Kidney tubule cell (primary cell): ENCODE data around the gene TMEM255B.
"Not testable (repeated sequence)": the region's sequence is repeated elsewhere in the genome, so short reads cannot be mapped to it uniquely, and the experiment has no call there.

Experiments
- DNase-seq: peaks from one replicate; pipeline ENCODE4 v3.0.0-alpha.2; 2018; ENCODE audit warnings: low spot score

The TMEM255B gene

DNA sequence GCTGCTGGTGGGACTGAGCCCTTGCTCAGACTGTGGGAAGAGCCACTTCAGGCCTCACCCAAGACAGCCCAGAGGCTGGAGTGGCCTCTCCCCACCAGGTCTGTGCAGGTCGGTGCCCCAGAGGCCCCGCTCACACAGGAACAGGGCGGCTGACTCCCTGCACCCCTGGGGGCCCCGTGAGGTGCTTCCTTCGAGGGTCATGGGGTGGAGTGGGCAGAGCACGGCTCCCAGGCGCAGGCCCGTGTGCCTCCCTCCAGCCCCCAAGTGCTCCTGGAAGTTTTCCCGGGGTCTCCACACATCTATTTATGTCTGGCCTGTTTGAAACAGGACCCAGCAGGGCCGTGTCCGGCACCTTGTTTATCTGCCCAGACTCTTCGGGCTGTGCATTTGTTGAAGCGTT lies 9.5 kb upstream of the TMEM255B start:
- no peak for DNase-seq

DNA sequence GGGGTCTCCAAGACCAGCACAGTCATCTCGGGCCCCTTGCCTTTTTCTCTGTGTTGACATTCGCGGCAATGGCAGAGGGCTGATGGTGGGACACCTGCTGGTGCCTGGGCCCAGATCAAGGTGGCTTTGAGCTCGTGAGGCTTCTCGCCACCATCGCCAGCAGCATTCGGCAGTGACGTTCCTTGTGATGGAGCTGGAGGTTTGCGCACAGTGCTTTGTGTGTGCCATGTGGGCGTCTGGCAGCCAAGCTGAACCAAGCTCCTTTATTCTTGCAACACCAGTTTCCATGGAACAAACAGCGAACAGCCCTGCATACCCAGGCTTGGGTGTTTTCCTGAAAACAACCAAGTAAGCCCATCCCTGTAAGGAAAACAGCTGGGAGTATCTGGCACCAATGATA lies 9.1 kb upstream of the TMEM255B start:
- no peak for DNase-seq

DNA sequence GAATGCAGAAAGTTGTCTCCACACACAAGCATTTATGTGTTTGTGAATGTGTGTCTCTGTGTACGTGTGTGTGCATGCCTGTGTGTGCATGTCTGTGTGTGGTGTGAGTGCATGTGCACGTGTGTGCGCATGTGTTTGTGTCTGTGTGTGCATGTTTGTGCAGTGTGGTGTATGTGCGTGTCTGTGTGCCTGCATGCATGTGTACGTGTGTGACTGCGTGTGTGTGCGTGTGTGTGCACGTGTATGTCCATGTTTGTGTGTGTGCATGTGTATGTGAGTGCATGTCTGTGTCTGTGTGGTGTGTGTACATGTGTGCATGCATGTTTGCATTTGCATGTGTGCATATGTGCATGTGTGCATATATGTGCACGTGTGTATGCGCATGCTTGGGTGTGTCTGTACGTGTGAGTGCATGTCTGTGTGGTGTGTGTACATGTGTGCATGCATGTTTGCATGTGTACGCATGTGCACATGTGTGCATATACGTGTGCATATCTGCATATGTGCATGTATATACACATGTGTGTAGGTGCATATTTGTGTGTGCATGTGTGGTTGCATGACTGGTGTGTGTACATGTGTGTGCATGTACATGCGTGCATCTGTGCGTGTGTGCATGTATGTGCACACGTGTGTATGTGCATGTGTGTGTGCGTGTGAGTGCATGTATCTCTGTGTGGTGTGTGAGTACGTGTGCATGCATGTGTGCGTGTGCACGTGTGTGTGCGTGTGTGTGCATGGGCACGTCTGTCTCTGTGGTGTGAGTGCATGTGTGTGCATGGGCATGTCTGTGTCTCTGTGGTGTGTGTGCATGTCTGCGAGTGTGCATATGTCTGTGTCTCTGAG lies 8.2 kb upstream of the TMEM255B start:
- no peak for DNase-seq

DNA sequence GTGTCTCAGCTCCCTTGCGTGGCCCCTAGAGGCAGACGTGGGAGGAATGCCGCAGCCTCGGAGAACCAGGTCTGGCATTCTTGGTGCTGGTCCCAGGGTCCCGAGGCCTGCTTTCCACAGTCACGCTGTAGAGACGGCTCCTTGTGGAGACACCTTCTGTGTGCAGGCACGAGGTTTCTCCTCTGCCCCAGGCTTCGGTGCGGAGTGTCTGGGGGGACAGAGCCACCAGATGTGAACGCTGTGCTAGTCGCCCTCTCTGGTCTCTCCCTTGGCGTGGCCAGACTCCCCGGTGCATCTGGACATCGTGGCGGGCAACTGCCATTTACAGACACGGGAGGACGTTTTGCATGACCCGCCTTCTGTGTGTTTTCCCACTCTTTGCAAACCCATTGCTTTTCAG lies 7.5 kb upstream of the TMEM255B start:
- DNase-seq = no peak

DNA sequence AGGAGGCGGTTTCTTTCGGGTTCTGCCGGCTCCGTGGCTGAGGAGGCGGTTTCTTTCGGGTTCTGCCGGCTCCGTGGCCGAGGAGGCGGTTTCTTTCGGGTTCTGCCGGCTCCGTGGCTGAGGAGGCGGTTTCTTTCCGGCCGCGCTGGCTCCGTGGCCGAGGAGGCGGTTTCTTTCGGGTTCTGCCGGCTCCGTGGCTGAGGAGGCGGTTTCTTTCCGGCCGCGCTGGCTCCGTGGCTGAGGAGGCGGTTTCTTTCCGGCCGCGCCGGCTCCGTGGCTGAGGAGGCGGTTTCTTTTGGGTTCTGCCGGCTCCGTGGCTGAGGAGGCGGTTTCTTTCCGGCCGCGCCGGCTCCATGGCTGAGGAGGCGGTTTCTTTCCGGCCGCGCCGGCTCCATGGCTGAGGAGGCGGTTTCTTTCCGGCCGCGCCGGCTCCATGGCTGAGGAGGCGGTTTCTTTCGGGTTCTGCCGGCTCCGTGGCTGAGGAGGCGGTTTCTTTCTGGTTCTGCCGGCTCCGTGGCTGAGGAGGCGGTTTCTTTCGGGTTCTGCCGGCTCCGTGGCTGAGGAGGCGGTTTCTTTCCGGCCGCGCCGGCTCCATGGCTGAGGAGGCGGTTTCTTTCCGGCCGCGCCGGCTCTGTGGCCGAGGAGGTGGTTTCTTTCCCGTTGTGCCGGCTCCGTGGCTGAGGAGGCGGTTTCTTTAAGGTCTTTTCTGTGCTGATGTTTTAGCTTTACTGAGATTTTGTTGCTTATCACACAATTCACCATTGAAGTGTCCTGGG lies 6.6 kb upstream of the TMEM255B start:
- DNase-seq = not testable (repeated sequence)

DNA sequence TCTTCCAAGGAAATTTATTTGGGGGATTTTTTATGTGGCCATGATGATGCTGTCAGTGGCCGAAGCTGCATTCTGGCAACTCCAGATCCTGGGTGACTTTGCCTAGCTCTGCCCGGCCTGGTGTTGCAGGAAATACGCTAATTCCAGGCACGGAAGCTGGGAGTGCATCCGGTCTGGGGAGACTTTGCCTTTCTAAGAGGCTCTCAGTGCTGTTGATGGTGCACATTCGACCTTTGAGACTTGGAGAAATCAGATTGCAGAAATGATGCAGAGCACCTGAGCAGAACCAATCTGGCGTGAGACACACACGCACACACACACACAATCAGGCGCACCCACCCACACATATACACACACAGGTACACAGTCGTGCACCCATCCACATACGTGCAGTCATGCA lies 5.9 kb upstream of the TMEM255B start:
- no peak for DNase-seq

DNA sequence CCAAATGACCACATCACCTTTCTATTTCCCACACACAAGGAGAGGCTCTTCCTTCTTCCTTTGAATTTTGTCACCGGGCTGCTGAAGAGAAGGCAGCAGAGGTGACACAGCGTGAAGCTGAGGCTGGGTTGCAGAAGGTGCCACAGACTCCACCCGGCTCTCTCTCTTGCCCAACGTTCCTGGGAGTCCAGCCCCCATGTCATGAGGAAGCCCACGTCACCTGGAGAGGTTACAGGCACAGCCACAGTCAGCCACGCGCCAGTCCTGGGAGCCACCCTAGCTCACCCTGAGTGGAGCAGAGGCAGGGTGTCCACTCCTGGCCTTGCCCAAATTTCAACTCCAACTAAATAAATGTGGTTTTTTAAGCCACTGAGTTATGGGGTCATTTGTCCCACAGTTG lies 4.8 kb upstream of the TMEM255B start:
- no peak for DNase-seq

DNA sequence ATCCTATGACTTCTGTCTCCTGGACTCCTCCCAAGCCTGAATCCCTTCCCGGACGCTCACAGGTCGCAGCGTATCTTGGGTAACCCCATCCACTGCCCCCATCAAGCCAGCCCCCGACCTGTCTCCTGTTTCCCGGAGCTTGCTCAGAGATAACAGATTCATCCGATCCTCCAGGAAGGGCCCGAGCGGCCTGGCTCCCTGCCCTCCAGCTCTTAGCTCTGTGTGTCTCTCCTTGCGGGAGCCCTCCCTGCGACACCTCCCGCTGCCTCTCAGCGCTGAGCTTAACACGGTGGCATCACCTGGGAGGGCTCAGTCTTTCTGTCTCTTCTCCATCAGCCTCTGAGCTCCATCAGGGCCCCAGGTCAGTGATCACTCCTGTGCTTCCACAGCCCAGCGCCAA lies 4.3 kb upstream of the TMEM255B start:
- no peak for DNase-seq

DNA sequence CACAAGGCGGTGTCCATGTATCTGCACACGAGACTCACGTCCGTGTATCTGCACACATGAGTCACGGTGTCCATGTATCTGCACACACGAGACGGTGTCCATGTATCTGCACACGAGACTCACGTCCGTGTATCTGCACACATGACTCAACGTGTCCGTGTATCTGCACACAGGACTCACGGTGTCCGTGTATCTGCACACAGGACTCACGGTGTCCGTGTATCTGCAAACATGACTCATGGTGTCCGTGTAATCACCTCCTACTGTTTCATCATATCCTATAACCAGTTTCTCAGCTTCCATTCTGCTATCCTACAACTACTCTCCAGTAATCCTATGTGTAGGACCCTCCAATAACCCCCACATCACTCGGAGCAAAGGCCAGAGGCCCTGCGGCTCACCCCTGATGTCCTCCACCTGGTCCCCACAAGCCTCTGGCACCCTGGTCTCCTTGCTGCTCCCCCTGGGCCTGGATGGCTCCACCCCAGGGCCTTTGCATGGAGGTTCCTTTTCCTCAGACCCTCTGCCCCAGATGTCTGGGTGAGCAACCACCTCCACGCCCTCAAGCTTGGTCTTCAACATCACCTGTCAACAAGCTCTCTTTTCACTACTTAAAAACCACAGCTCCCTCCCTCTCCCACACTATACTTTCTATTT lies 2.5 kb upstream of the TMEM255B start:
- DNase-seq = no peak

DNA sequence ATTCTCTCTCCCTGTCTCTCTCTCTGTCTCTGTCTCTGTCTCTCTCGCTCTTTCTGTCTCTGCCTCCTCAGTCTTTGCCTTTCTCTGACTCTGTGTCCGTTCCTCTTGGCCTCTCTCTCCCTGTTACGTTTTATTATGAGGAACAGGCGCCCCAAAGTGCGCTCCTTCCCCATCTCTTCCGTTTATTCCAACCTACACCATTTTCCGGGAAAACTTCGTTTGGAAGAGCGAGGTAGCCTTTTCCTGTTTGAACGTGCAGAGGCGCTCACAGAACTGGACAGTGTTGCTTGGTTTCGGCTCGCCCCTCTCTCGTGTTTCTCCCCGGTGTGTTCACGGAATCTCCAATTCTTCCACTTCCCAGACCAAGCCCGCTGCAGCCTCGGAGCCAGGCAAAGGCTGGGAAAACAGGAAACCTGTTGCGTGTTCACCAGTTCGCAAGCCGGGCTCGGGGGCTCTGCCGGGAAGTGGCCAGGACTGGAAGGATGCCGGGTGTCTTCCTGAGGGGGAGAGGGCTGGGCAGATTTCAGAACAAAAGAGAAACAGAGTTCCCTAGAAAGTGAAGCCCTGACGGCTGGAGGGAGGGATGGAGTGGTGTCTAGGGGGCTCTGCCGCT lies 605 bp downstream of the TMEM255B start:
- peak; percentile 25 for DNase-seq

DNA sequence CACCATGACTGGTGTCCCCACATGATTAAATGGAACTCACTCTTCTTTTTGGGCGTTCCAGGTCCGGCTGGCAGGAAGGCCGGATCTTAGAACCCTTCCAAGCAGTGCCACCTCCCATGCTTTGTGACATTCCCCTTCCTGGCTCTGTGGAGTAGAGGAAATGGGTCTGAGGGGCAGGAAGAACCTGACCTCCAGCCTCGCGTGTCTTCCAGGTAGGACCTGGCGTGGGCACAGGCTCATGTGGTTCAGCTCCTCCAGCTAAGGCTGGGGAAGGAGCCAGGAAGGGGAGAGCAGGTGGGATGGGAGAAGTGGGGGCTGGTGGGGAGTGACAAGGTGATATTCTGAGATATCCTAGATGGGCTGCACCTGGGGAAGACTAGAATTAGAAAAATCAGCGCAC lies 2.1 kb downstream of the TMEM255B start:
- DNase-seq = no peak

DNA sequence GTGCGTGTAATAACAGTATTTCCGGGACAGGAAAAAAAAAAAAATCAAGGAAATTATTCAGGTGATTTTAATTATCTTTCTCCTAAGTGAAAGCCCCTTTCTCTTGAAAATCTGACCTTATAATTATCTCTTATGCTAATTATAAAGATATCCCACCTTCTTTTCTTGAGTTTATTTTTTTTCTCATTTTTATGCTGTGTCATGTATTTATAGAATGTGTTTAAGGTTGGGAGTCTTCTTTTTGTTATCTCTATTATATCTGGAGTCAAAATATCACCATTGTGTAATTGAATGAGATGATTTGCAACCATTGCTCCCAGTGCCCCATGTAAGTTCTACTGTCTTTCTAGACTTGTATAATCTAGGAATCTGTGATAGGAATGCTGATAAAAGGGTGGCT lies 3.0 kb downstream of the TMEM255B start:
- DNase-seq = no peak

DNA sequence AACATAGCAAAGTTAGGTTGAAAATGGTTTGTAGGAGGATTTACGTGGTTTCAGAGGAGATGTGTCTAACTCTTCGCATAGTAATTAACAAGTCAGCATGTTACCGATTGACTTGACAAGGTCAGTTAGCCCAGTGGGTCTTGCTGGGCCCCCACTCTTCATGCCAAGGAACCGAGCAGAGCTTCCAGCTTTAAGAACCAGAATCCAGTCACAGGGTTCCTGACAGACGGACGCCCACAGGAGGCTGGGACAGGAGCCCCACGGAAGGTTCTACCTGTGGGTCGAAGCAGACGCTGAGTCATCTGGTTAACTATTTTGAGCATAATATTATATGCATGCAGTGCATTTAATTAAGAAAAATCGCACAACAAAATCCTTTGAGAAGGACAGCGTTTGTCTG lies 3.5 kb downstream of the TMEM255B start:
- no peak for DNase-seq

DNA sequence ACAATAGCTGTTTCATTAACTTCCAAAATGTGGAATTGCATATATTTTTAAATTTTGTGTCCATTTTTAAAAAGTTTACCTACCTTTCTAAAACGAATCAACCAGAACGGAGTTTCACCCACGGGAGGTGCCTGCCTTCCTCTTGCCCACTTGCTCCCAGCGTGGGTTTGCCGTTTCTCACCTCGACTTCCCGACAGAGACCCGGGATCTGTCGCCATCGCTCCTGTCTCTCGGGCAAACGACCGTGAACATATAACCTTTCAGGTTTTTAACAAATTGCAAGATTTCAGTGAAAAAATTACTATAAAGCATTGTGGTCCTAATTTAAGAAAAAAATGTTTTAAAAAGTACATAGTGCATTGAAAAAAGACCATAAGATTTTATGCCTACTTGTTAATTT lies 4.2 kb downstream of the TMEM255B start:
- no peak for DNase-seq

DNA sequence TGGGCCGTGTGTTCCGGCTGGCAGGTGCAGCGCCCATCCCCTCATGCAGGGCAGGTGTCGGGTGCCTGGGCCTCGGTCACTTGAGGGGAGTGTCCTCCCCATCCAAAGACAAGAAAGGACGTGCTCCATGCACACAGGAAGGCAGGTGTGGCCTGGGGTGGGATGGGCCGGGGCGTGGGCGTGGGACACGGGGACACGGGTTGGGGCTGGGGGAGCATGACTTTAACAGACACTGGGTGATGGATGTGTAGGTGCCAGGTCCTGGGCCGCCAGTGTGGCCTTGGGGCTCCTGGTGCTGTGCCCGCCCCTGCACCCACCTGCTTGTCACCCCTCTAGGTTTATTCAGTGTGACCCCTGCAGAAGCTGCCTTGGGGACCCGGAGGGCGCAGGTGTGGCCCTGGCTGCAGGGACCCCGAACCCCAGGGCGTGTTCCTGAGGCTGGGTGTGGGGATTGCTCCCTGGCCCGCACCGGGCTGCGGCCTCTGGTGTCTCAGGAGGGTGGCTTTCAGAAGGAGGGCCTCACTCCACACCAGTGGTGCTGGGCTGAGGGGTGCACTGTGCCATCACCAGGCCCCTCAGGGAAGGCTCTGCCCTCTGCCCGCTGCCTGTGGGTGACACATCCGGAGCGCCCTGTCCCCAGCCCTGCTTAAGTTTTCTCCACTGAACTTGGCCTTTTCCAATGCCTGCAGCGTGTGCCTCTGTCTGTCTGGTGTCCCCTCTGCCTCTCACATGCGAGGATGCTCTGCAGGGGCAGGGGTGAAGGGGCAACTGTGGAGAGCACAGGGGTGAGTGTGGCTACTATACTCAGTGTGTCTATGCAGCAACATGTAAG lies 5.2 kb downstream of the TMEM255B start:
- no peak for DNase-seq

DNA sequence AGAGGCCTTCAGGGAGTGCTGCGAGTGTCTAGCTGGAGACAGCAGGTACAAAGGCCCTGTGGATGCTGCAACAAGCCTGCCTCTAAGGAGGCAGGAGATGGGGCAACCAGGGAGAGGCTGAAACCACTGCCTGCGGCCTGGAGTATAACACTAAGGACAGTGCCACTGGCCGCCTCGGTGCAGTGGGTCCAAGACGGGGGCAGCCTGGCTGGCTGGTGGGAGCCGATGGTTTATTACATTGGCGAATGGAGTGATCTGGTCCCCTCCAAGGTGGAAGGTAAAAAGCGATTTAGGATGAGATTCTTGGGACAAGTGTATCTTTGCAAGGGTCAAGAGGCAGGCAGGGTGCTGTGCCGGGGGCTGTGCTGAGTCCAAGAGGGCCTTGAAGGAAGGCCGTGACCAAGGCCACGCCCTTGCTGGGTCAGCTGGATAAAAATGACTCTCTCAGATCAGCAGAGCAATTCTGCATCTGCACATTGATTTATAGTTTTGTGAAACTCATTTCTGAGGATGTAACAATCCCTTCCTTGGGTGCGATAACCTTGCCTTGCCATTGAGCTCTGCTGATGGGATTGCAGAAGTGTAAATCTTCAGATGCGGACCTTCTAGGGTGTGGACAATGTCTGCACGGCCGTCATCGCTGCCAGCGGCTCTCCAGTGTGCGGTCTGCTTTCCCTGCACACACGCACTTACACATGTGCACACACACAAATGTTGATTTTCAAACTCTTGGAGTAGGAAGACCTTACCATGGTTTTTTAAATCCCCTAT lies 6.0 kb downstream of the TMEM255B start:
- DNase-seq = no peak

DNA sequence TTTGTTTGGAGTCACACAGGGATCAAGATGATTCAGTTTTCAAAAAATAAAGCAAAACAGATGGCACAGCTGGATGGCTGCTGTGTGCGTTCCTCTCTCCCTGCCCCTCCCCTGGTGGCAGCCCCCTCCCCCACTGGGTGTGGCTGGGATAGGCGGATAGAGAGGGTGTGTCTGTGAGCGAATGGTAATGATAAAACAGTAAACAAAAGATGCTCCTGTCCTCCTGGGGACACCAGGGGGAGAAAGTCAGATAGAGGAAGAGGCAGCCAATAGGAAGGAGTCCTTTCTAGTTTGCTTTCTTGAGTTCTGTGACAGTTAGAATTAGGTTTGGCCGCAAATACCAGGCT lies 6.5 kb downstream of the TMEM255B start:
- no peak for DNase-seq

DNA sequence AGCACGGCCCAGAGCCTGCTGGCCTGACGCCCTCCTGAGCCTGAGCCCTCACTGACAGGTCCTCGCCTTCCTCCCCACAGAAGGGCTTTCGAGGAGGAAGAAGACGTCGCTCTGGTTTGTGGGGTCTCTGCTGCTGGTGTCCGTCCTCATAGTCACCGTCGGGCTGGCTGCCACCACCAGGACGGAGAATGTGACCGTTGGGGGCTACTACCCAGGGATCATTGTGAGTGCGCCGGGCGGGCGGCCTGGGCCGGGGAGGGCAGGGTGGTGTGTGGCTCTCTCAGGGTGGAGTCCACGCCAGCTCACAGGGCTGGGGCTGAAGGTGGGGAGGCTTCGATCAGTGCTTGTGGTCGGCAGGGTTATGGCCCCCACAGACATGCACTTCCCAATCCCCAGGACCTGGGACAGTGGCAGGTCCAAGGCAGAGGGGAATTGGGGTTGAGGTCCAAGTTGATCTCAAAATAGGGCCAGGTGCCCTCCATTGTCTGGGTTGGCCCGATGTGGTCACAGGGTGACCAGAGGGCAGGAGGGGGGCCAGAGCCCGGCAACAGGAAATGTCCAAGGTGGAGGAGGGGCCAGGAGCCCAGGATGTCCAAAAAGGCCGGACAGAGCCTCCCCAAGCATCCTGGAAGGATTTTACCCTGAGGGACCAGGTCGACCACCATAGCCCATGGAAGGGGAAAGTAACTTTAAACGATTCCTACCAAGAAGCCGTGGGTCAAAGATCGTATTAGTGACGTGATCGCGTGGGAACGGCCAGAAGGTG lies 7.2 kb downstream of the TMEM255B start:
- DNase-seq = no peak

DNA sequence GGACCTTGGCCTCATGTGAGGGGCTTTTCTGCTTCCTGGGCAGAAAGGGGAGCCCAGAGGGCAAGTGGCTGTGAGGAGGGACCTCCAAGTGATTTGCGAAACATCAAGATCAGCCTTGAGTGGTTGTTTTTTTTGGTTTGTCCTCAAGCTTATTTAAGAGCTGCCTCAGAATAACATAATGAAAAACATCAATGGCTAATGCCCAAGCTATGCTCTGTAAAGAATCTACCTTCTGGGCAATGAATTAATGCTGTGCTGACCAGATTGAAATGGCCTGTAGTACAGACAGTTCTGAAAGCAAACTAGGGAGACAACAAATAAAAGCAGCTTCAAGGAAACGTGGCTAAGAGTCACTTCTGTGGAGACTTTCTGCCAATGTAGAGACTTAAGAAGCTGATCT lies 8.3 kb downstream of the TMEM255B start:
- no peak for DNase-seq
